HG03558 (cell line): ENCODE measurements around the gene MYL5.
"Not testable (repeated sequence)": the region's sequence is repeated elsewhere in the genome, so short reads cannot be mapped to it uniquely, and the experiment has no call there.

ENCODE experiments used
- ATAC-seq: cut with Tn5 transposase; IDR thresholded peaks from one replicate; pipeline ENCODE4 v1.9.1; 2021; ENCODE audit warnings: moderate number of reproducible peaks; ENCODE audit not compliant: unreplicated experiment; ENCODE audit errors: extremely low read depth

MYL5 gene

DNA sequence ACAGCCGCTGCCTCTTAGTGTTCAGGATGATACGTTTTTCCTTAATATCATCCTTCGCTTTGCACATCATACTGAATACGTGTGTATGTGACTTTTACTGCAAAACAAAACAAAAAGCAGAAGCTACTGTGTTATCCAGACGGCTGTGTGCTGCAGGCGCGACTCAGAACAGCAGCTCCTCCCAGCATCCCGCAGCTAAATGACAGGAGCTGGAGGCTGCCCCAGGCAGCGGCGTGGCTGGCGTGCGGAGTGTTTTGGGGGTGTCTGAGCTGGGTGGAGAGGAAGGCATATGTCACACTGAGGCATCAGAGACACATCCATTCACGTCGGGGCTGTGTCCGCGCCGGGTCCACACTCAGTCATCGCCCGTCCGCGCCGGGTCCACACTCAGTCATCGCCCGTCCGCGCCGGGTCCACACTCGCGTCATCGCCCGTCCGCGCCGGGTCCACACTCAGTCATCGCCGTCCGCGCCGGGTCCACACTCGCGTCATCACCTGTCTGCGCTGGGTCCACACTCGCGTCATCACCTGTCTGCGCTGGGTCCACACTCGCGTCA lies 47.9 kb downstream of the MYL5 start:
- ATAC-seq: no peak

DNA sequence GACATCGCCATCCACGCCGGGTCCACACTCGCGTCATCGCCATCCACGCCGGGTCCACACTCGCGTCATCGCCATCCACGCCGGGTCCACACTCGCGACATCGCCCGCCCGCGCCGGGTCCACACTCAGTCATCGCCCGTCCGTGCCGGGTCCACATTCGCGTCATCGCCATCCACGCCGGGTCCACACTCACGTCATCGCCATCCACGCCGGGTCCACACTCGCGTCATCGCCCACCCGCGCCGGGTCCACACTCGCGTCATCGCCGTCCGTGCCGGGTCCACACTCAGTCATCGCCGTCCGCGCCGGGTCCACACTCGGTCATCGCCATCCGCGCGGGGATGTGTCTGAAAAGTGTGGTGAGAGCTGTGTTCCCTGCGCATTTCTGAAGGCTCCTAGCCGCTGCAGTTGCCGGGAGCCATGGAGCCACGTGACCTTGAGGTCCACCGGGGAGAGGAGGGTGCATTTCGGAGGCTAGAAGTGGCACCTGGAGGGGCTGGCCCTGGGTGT lies 48.6 kb downstream of the MYL5 start:
- no peak for ATAC-seq

DNA sequence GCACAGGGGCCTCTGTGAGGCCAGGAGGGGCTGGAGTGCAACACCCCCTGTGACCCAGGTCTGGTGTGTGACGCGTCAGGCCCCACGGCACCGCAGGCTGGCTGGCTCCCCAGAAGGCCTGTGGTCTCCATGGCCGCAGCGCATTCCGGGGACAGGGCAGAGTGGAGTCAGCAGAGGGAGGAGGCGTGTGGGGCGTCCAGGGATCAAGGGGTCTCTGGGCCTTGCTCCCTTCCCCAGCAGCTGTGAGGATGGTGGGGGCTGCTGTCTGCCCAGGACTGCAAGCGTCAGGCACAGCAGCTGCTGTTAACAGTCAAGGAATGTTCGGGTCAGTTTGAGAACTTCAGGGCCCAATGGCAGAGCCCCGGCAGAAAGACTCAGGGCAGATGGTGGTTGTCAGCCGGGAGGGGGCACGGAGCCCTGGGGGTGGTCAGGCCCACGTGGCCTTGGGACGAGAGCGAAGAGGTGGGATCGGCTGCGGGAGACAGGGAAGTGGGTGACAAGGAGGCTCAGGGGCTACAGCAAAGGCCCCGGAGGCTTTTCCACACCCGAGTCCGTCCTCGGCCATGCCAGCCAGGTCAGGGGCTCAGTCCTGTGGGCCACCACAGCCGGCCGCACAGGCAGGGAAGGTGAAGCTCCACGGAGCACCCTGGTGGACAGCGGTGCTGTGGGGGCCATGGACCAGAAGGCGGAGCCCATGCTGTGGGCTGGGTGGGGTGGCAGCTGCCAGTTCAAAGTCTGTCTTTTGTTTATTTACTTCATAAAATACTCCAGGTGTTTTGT lies 49.6 kb downstream of the MYL5 start:
- no peak for ATAC-seq

DNA sequence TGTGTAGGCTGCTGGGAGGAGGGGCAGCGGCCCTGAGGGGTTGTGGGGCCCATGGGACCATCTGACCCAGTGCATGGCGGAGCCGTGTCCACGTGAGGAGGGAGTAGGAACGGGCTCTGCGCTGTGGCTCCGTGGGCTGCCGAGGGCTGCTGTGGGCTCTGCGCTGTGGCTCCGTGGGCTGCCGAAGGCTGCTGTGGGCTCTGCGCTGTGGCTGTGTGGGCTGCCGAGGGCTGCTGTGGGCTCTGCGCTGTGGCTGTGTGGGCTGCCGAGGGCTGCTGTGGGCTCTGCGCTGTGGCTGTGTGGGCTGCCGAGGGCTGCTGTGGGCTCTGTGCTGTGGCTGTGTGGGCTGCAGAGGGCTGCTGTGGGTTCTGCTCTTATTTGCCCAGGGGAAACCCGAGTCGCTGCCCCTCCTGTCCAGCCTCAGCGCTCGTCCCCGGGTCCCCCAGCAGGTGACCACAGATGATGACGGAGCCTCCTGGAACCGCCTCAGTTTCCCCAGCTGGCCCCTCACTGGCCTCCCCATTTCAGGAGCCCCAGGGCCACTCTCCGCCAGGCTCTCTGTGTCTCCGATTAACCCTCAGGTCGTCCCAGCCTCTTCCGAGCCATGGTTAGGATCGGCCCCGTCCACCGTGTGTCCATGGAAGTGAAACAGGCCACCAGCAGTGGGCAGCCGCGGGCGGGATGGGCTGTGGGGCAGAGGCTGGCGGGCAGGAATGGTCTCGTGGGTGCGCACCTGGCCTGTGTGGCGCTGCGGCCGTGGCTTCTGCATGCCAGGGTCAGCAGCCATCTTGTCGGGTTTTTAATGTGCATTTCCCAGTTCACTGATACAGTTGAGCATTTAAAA lies 51.3 kb downstream of the MYL5 start:
- no peak for ATAC-seq

DNA sequence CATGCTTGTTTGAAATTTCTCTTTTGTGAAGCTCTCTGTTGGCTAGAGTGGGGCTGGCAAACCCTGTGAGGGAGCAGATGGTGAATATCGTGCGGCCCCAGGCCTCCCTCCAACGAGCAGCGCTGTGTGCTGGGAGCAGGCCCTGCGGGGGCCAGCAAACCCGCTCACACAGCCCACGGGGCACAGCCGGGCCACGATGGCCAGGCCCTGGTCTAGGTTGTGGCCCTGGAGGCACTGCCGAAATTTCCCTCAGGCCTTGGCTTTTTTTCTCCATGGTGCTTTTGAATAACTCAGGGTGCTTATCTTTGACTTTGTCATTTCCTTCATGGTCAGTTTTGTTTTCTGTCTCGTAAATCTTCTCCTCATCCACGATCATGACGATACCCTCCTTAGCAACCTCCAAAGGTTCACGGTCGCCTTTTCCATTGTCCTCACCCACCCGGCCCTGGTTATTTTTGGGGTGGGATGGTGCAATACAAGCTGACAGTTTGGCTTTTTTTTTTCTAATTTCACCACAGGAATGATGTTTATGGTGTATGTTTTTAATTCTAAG lies 52.0 kb downstream of the MYL5 start:
- ATAC-seq: no peak

DNA sequence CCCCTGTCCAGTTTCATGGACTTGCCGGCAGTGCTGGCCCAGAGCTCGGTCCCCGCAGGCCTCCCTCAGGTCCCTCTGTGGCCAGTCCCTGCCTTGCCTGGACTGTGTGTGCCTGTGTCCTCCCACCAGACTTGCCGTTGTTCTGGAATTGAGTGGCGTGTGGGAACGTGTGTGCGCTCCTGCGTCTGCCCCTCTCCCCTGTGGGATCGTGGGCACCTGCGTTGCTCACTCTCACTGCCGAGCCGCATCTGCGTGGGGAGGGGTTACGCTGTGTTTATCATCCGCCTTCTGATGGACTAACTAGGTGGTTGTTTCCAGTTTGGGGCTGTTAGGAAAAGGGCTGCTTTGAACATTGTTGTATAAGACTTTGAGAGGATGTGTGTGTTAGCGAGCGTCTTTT lies 52.5 kb downstream of the MYL5 start:
- ATAC-seq: no peak

DNA sequence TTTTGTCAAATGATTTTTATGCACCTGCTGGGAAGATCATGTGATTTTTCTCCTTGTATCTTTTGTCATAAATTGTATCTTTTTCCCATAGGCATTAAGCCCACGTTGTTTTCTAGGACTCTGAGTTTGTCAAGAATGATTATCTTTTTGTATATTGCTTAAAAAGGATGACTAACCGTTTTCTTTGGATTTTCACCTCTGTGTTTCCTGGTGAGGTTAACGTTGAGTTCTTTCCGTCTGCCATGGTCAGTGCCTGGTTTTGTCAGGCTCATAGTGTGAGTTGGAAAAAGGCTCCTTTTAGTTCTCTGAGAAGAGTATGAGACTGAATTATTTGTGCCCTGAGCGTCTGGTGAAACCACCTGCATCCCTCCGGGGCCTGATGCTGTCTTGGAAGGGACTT lies 53.2 kb downstream of the MYL5 start:
- ATAC-seq: no peak

DNA sequence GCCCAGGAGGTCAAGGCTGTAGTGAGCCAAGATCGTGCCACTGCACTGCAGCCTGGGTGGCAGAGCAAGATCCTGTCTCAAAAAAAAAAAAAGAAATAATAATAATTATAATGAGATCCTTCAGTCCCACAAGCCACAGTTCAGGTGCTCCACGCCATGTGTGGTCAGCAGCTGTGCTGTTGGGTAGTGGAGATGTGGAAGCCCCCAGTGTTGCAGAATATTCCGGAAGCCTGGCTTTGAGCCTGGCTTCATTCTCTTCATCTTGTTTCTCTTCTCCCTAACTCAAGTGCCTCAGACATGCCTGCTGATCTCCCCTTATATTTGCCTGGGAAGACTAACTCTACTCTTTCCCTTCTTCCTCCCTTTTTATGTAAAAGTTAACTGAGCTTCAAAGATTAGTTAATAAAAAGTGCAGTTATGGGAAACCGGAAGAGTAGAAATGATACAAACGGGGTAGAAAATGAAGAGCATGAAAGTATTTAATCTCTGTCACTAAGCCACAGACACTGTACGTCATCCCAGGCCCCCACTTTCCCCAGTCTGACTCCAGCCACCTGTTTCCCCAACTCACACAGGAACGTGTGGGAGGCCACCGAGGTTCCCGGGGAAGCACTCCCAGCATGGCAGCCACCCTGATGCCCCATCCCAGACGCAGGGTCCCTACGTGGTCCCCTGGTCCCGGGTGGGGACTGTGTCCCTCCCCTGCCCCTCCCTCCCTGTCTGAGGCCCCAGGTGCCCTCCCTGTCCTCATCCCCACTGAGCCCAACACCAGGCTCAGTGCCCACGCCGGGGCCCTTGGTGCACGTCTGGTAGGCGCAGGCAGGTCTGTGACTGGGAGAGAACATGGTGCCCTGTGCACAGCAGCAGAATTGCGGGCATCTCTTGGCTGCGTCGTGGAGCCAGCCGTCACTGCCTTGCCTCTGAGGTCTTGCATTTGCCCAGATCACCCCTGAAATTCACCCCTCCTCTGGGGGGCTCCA lies 55.3 kb downstream of the MYL5 start:
- ATAC-seq: no peak

DNA sequence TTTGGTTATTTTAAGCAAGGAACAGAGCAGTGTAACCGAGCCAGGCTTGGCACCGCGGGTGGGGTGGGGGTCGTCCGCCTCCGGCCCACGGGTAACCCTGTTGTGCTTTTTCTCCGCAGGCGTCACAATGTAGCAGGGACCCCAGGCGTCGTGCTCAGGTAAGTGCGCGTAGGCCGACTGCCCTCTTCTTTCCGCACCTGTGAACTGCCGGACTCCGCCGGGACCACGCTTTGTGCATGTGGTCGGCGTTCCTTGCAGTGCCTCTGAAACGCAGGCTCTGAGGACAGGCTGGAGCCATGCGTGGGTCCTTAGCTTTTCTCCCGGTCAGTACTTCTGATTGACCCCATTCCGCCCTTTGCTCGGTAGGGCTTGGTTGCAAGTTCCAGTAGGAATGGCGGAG lies 56.2 kb downstream of the MYL5 start:
- no peak for ATAC-seq

DNA sequence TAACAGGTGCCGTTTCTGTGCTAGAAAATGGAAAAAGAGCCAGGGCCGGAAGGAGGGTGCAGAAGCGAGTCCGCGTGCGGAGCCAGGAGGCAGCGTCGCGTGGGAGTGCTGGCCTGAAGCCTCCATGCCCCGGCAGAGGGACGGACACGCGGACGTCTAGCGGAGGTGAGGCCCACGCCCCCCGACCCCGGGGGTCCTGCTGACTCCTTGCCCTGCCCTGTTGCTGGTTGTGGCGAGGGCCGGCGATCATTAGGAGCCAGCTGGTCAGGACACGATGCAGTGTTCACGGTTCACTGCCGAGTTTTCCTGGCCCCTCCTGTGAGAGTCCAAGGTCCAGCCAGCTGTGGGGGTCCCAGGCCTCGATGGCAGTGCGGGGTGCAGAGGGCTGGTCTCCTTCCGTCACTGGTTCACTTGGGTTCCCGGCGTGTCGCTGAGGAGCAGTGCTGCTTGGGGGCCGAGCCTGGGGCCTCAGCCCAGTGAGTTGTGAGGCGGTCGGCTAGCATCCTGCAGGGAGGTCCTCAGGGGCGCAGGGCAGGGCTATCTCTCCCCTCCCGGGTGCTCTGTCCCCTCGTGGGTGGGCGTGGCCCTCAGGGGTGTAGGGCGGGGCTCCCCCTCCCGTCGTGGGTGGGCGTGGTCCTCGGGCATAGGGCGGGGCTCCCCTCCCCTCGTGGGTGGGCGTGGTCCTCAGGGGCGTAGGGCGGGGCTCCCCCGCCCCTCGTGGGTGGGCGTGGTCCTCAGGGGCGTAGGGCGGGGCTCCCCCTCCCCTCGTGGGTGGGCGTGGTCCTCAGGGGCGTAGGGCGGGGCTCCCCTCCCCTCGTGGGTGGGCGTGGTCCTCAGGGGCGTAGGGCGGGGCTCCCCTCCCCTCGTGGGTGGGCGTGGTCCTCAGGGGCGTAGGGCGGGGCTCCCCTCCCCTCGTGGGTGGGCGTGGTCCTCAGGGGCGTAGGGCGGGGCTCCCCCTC lies 56.9 kb downstream of the MYL5 start:
- not testable (repeated sequence) for ATAC-seq
